NCI-H1105 (cell line): ENCODE data around the gene RCCD1.

Source experiments
- DNase-seq: peaks from one replicate; lab custom pipeline; 2025; lab: John Stamatoyannopoulos, UW

RCCD1 gene

DNA sequence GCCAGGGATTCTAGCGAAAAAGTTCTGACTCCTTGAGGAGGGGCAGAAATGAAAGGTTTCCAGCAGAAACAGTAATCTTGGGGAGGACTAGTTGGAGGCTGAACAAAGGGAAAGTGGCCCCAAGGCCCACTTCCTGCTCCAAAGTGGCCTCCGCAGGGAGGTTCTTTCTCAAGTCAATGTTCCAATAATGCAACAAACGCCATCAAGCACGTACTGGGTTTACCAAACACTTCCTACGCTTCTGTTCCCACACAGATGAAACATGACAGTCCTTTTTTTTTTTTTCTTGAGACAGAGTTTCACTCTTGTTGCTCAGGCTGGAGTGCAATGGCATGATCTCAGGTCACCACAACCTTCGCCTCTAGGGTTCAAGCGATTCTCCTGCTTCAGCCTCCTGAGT, 9.6 kb upstream of the RCCD1 start:
- no peak for DNase-seq

- no peak for DNase-seq
Observed at GRCh38 chr15:90946538-90946937, 8.1 kb upstream of the RCCD1 start.

- no peak for DNase-seq
Observed at GRCh38 chr15:90946941-90947576, 7.6 kb upstream of the RCCD1 start.

DNA sequence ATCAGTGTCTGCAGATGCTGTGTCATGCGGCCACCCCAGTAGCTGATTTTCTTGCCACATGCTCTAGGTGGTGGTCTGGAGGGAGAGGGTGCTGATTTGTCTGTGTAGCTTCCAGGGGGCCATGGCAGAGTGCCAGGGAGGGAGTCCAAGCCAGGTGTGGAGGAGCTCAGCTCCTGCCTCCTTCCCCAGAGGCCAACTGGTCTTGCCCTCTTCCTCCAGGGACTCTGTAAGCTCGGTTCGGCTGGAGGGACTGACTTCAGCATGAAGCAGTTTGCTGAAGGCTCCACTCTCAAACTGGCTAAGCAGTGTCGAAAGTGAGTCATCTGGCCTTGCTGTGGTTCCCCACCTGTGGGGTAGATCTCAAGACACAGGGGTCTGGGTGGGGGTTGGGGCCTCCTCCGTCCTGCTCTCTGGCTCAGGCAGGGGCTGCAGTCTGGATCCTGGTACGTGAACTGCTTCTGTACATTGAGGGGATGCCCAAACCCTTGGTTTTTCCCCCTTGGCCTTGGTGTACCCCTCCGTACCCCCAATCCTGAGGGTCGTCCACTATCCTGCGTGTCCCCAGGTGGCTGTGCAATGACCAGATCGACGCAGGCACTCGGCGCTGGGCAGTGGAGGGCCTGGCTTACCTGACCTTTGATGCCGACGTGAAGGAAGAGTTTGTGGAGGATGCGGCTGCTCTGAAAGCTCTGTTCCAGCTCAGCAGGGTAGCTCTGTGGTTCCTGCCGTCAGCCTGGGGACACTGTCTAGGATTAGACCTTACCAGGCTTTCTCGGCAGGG, 6.9 kb upstream of the RCCD1 start:
- DNase-seq = no peak

GRCh38 chr15:90948506-90948905, 6.2 kb upstream of the RCCD1 start:
- DNase-seq = no peak

DNA sequence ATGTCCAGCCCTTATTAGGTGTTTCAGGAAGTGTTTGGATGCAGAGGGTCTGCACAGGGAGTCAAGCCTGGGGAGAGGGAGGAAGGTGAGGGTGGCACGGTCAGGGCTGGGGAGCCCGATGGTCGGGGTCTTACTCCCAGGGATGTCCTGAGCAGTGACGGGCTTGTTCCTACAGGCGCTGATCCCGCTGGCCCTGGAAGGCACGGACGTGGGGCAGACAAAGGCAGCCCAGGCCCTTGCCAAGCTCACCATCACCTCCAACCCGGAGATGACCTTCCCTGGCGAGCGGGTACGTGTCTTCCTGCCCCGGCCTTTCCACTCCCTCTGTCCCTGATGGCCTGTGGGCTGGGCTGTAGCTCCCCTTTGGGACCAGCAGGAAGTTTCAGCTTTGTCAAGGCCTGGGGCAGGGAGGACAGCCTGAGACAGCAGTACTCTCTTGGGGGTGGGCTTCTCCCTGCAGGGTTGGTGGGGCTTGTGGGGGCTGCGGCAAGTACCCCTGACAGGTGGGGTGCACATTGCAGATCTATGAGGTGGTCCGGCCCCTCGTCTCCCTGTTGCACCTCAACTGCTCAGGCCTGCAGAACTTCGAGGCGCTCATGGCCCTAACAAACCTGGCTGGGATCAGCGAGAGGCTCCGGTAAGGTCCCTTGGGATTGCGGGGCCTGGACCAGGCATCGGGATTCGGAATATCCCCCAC, 4.6 kb upstream of the RCCD1 start:
- DNase-seq = no peak

DNA sequence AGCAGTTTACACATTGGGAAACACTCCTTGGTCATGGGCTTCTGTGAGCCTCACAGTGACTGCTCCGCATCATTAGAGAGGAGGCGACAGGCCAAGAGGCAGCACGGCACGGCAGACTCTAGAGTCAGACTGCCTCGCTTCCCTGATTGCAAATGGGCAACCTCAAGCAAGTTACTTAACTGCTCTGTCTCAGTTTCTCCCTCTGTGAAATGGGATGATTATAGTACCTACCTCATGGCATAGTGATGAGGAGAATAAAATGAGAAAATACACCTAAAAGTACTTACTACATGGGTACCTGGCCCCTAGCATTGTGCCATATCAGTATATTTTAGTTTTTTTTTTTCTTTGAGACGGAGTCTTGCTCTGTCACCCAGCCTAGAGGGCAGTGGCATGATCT, 4.0 kb upstream of the RCCD1 start:
- no peak for DNase-seq

DNA sequence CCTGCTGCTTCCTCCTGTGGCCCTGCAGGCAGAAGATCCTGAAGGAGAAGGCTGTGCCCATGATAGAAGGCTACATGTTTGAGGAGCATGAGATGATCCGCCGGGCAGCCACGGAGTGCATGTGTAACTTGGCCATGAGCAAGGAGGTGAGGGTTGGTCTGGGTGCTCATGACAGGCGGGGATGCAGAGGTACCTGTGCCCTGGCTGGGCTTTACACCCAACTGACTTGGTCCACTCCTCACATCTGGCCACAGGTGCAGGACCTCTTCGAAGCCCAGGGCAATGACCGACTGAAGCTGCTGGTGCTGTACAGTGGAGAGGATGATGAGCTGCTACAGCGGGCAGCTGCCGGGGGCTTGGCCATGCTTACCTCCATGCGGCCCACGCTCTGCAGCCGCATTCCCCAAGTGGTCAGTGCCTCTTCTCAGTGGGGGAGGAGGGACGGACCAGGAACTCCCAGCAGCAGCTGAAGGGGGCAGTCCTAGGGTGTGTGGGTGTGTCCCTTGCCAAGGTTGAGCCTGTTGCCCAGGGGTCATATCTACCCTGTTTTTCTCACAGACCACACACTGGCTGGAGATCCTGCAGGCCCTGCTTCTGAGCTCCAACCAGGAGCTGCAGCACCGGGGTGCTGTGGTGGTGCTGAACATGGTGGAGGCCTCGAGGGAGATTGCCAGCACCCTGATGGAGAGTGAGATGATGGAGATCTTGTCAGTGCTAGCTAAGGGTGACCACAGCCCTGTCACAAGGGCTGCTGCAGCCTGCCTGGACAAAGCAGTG, 1.6 kb upstream of the RCCD1 start:
- no peak for DNase-seq

- no peak for DNase-seq
Observed at GRCh38 chr15:90953947-90954711, 555 bp upstream of the RCCD1 start.

GRCh38 chr15:90955624-90956273, 1.1 kb downstream of the RCCD1 start:
- DNase-seq = no peak

DNA sequence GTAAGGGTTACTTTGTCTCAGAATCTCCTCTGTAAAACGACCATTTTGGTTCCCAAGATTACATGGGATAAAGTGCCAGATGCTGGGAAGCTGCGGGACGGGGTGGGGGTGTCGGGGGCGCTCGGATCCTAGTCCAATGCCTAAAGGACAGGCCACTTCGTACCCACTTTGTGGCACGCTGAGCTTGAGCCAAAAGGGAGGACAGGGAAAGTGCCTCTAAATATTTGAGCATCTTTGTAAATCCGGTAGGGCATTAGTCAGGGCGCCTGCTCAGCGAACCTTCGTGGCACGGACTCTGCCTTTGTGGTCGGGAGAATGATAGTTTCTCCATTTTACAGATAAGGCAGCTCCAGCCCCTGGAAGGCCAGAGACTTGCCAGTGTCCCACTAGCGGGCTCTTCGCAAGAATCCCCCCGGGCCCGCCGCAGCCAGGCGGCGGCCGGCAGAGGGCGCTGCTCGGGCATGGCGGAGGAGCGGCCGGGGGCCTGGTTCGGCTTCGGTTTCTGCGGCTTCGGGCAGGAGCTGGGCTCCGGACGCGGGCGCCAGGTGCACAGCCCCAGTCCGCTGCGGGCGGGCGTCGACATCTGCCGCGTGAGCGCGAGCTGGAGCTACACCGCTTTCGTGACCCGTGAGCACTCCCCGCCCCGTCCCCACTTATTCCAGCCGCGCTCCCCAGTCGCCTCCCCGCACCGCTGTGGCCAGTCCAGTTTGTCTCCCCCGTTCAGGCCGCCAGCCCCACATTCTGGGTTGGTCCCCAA, 1.8 kb downstream of the RCCD1 start:
- peak; percentile 43 for DNase-seq

GRCh38 chr15:90957031-90957790, 2.5 kb downstream of the RCCD1 start:
- no peak for DNase-seq

GRCh38 chr15:90957791-90958190, 3.1 kb downstream of the RCCD1 start:
- no peak for DNase-seq

GRCh38 chr15:90959028-90959595, 4.4 kb downstream of the RCCD1 start:
- no peak for DNase-seq

- no peak for DNase-seq
Observed at GRCh38 chr15:90959894-90960293, 5.2 kb downstream of the RCCD1 start.

GRCh38 chr15:90960298-90961091, 5.8 kb downstream of the RCCD1 start:
- DNase-seq = no peak

DNA sequence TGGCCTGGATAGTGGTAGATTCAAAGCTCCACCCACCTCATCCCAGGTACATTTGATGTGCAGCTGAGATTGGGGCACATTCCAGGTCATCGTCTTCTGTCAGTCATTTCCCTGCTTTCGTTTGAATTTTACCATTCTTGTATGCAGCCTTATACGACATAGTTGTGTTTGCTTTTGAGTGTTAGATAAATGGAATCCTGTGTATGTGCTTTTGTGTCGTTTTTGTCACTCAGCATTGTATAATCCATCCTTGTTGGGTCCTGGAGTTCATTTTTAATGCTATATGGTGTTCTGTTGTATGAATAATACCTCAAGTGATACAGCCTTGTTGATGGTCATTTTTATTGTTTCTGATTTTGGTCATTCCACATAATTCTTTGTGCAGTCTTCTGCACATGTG, 7.3 kb downstream of the RCCD1 start:
- no peak for DNase-seq

DNA sequence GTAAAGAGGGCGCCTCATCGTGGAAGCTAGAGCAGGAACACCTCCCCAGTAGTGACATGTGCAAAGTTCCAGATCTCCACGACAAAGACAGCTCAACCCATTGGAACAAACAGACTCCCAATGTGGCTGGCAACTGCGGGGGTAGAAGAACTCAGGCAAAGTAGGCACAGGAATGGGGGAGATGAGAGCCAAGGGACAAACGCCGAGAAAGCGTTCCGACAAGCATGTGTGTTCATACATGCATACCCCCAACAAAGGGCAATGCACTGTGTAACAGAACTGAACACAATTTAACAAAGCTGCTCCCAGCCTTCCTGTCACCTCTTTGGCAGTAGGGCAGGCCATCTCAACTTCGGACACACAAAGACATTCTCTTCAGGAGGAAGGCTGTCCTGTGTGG, 11.6 kb downstream of the RCCD1 start:
- DNase-seq = no peak
